ENCODE results near the gene IL12A.

The IL12A gene

GRCh38 chr3:160022068-160022467 is 33.4 kb downstream of the IL12A start:
- TF ChIP-seq FOXP2 (optimal IDR thresholded peaks at IDR 0.05; ENCODE audit: borderline replicate concordance, extremely low read depth, extremely low read length, insufficient read depth) = no peak
- TF ChIP-seq SIN3A (IDR thresholded peaks at IDR 0.05; ENCODE audit: borderline replicate concordance, insufficient read depth, low read length) = no peak
- no peak for TF ChIP-seq REST (IDR thresholded peaks at IDR 0.05; ENCODE audit: insufficient read depth in 1 of 2, low read depth in 2 of 2, low read length in 2 of 2)
- TF ChIP-seq POLR2AphosphoS5 (IDR thresholded peaks at IDR 0.05; ENCODE audit: low read depth, low read length) = no peak
- no peak for TF ChIP-seq TAF1 (IDR thresholded peaks at IDR 0.05; ENCODE audit: borderline replicate concordance, insufficient read depth, low read length)

GRCh38 chr3:160023476-160023875 is 34.8 kb downstream of the IL12A start:
- TF ChIP-seq SIN3A (IDR thresholded peaks at IDR 0.05; ENCODE audit: borderline replicate concordance, insufficient read depth, low read length) (no peak), FOXP2 (optimal IDR thresholded peaks at IDR 0.05; ENCODE audit: borderline replicate concordance, extremely low read depth, extremely low read length, insufficient read depth) (no peak), POLR2AphosphoS5 (IDR thresholded peaks at IDR 0.05; ENCODE audit: low read depth, low read length) (no peak), TAF1 (IDR thresholded peaks at IDR 0.05; ENCODE audit: borderline replicate concordance, insufficient read depth, low read length) (no peak), REST (IDR thresholded peaks at IDR 0.05; ENCODE audit: insufficient read depth in 1 of 2, low read depth in 2 of 2, low read length in 2 of 2) (no peak)

GRCh38 chr3:160027541-160028195 is 39.0 kb downstream of the IL12A start:
- TF ChIP-seq TAF1 (IDR thresholded peaks at IDR 0.05; ENCODE audit: borderline replicate concordance, insufficient read depth, low read length) (no peak), REST (IDR thresholded peaks at IDR 0.05; ENCODE audit: insufficient read depth in 1 of 2, low read depth in 2 of 2, low read length in 2 of 2) (no peak), POLR2AphosphoS5 (IDR thresholded peaks at IDR 0.05; ENCODE audit: low read depth, low read length) (no peak), FOXP2 (optimal IDR thresholded peaks at IDR 0.05; ENCODE audit: borderline replicate concordance, extremely low read depth, extremely low read length, insufficient read depth) (no peak), SIN3A (IDR thresholded peaks at IDR 0.05; ENCODE audit: borderline replicate concordance, insufficient read depth, low read length) (no peak)

- TF ChIP-seq REST (IDR thresholded peaks at IDR 0.05; ENCODE audit: insufficient read depth in 1 of 2, low read depth in 2 of 2, low read length in 2 of 2) (no peak), FOXP2 (optimal IDR thresholded peaks at IDR 0.05; ENCODE audit: borderline replicate concordance, extremely low read depth, extremely low read length, insufficient read depth) (no peak), POLR2AphosphoS5 (IDR thresholded peaks at IDR 0.05; ENCODE audit: low read depth, low read length) (no peak), SIN3A (IDR thresholded peaks at IDR 0.05; ENCODE audit: borderline replicate concordance, insufficient read depth, low read length) (no peak), TAF1 (IDR thresholded peaks at IDR 0.05; ENCODE audit: borderline replicate concordance, insufficient read depth, low read length) (no peak)
These were observed 47.1 kb downstream of the IL12A start for GRCh38 chr3:160035757-160036156.

All from PFSK-1 (cell line).